ENCODE measurements around the gene SLC37A2.
"Not testable (repeated sequence)": the region's sequence is repeated elsewhere in the genome, so short reads cannot be mapped to it uniquely, and the experiment has no call there.

Gene SLC37A2

GRCh38 chr11:125062931-125063428, at the start of gene SLC37A2:
TSS of gene SLC37A2 (plus strand) at chr11:125063305. CDS start at chr11:125063368, 63 bp downstream.
- in situ Hi-C loops (cut with MboI; ENCODE audit: low pct_unique_long_range_greater_than_20kb, low sequenced_read_pairs, unreplicated experiment): no loop called here
- peak; percentile 87 for DNase-seq (ENCODE audit: low spot score)
- TF ChIP-seq CTCF (IDR thresholded peaks at IDR 0.05; ENCODE audit: extremely low read depth, insufficient read depth, missing control alignments): peak; percentile 5

- in situ Hi-C loops (cut with MboI; ENCODE audit: low pct_unique_long_range_greater_than_20kb, low sequenced_read_pairs, unreplicated experiment): no loop called here
- DNase-seq (ENCODE audit: low spot score): no peak
- no peak for TF ChIP-seq CTCF (IDR thresholded peaks at IDR 0.05; ENCODE audit: extremely low read depth, insufficient read depth, missing control alignments)
Observed at GRCh38 chr11:125016413-125016812, 46.7 kb upstream of the SLC37A2 start.

- in situ Hi-C loops (cut with MboI; ENCODE audit: low pct_unique_long_range_greater_than_20kb, low sequenced_read_pairs, unreplicated experiment): no loop called here
- no peak for DNase-seq (ENCODE audit: low spot score)
- no peak for TF ChIP-seq CTCF (IDR thresholded peaks at IDR 0.05; ENCODE audit: extremely low read depth, insufficient read depth, missing control alignments)
Observed at GRCh38 chr11:125020342-125020741, 42.8 kb upstream of the SLC37A2 start.

GRCh38 chr11:125022551-125022950, 40.6 kb upstream of the SLC37A2 start:
- no peak for DNase-seq (ENCODE audit: low spot score)
- no peak for TF ChIP-seq CTCF (IDR thresholded peaks at IDR 0.05; ENCODE audit: extremely low read depth, insufficient read depth, missing control alignments)
- in situ Hi-C loops (cut with MboI; ENCODE audit: low pct_unique_long_range_greater_than_20kb, low sequenced_read_pairs, unreplicated experiment): no loop called here

GRCh38 chr11:125025968-125026367, 37.1 kb upstream of the SLC37A2 start:
- no peak for TF ChIP-seq CTCF (IDR thresholded peaks at IDR 0.05; ENCODE audit: extremely low read depth, insufficient read depth, missing control alignments)
- DNase-seq (ENCODE audit: low spot score): no peak
- in situ Hi-C loops (cut with MboI; ENCODE audit: low pct_unique_long_range_greater_than_20kb, low sequenced_read_pairs, unreplicated experiment): no loop called here

- DNase-seq (ENCODE audit: low spot score); in situ Hi-C loops (cut with MboI; ENCODE audit: low pct_unique_long_range_greater_than_20kb, low sequenced_read_pairs, unreplicated experiment): not testable (repeated sequence)
Observed at GRCh38 chr11:125029431-125029830, 33.7 kb upstream of the SLC37A2 start.

- TF ChIP-seq CTCF (IDR thresholded peaks at IDR 0.05; ENCODE audit: extremely low read depth, insufficient read depth, missing control alignments): no peak
- in situ Hi-C loops (cut with MboI; ENCODE audit: low pct_unique_long_range_greater_than_20kb, low sequenced_read_pairs, unreplicated experiment): no loop called here
- DNase-seq (ENCODE audit: low spot score): no peak
Observed at GRCh38 chr11:125036933-125037332, 26.2 kb upstream of the SLC37A2 start.
